ENCODE measurements around the gene RPLP2. TPM values are rescaled to one million over a fixed set of nuclear protein-coding genes. Genes with fewer than 3 reads are reported as not detected.

Gene RPLP2
- polyA plus RNA-seq, 1 of the 3 experiments (the other 2 are of a cell fraction): 799 TPM

- ChIA-PET POLR2A (no interaction called here), CTCF (no interaction called here)
- Histone ChIP-seq H3K9me3 (no peaks in the 10 kb centered on the region), H3K27me3 (ENCODE audit: insufficient read depth) (no peaks in the 10 kb centered on the region), H3K36me3 (replicated peaks in 1 of 2; ENCODE audit: control insufficient read depth in 1 of 2, insufficient read depth in 2 of 2, low read length in 1 of 2) (peaks cover 0 to 21% of the 10 kb centered on the region in 2 experiments), H3K9ac (no peak overlapping the region), H3K79me2 (ENCODE audit: insufficient read depth) (peaks cover 22% of the 10 kb centered on the region), H4K20me1 (ENCODE audit: insufficient read depth) (peaks cover 35% of the 10 kb centered on the region), H3K4me1 (ENCODE audit: control insufficient read depth in 1 of 2, insufficient read depth in 2 of 2, low read depth in 1 of 2, low read length in 1 of 2) (peaks cover 14 to 26% of the 10 kb centered on the region in 2 experiments; a peak in 3 of 4 replicates), H3K4me3 (ENCODE audit: low read depth in 2 of 2, low read length in 1 of 2) (no peak overlapping the region), H2AFZ (ENCODE audit: low read depth) (no peak overlapping the region), H3K4me2 (no peak overlapping the region), H3F3A (replicated peaks; ENCODE audit: insufficient read depth) (peaks cover 7% of the 10 kb centered on the region), H3K27ac (ENCODE audit: low read depth in 2 of 2, low read length in 1 of 2) (no peak overlapping the region), H3K9me2 (no peaks in the 10 kb centered on the region)
- TF ChIP-seq ELF1 (IDR thresholded peaks at IDR 0.05) (peak; percentile 17; the same call in 1 of the 2 replicates), CHD2 (IDR thresholded peaks at IDR 0.05; ENCODE audit: low read length, partially characterized antibody) (no peak), MXI1 (IDR thresholded peaks at IDR 0.05; ENCODE audit: low read depth, low read length) (no peak)
- 89% methylated on average over 8 of the region's 11 CpGs for WGBS (ENCODE audit: low lambda C conversion rate)
- no peak for DNase-seq
These were observed 15.2 kb downstream of the RPLP2 start for GRCh38 chr11:824942-825341.

GRCh38 chr11:825366-826226 is 15.8 kb downstream of the RPLP2 start:
- Histone ChIP-seq H3K4me2 (no peak overlapping the region), H3K27ac (ENCODE audit: low read depth in 2 of 2, low read length in 1 of 2) (no peak overlapping the region), H3K79me2 (ENCODE audit: insufficient read depth) (peaks cover 21% of the 10 kb centered on the region), H3K9ac (no peak overlapping the region), H3F3A (replicated peaks; ENCODE audit: insufficient read depth) (peaks cover 7% of the 10 kb centered on the region), H3K27me3 (ENCODE audit: insufficient read depth) (no peaks in the 10 kb centered on the region), H3K36me3 (replicated peaks in 1 of 2; ENCODE audit: control insufficient read depth in 1 of 2, insufficient read depth in 2 of 2, low read length in 1 of 2) (peaks cover 0 to 21% of the 10 kb centered on the region in 2 experiments), H3K9me2 (no peaks in the 10 kb centered on the region), H4K20me1 (ENCODE audit: insufficient read depth) (peaks cover 29% of the 10 kb centered on the region), H2AFZ (ENCODE audit: low read depth) (no peak overlapping the region), H3K4me1 (ENCODE audit: control insufficient read depth in 1 of 2, insufficient read depth in 2 of 2, low read depth in 1 of 2, low read length in 1 of 2) (peaks cover 14 to 23% of the 10 kb centered on the region in 2 experiments; a peak in 3 of 4 replicates), H3K9me3 (no peaks in the 10 kb centered on the region), H3K4me3 (ENCODE audit: low read depth in 2 of 2, low read length in 1 of 2) (no peak overlapping the region)
- ChIA-PET POLR2A (no interaction called here), CTCF (no interaction called here)
- TF ChIP-seq GABPA (IDR thresholded peaks at IDR 0.05; ENCODE audit: low read depth) (no peak), POLR2AphosphoS5 (IDR thresholded peaks at IDR 0.05; ENCODE audit: low read depth, low read length) (0 out of 2 replicates have a peak, but pooled peaks have one; percentile 5)
- no peak for DNase-seq
- WGBS (ENCODE audit: low lambda C conversion rate): 74% methylated on average over 9 of the region's 12 CpGs

GRCh38 chr11:826227-826621 is 16.5 kb downstream of the RPLP2 start:
- H3K9me2 ChIP-seq: no peaks in the 10 kb centered on the region
- TF ChIP-seq USF2 (IDR thresholded peaks at IDR 0.05; ENCODE audit: borderline replicate concordance, low read depth, low read length) (no peak), FOXM1 (IDR thresholded peaks at IDR 0.05; ENCODE audit: low read depth) (no peak), CHD2 (IDR thresholded peaks at IDR 0.05; ENCODE audit: low read length, partially characterized antibody) (no peak), MXI1 (IDR thresholded peaks at IDR 0.05; ENCODE audit: low read depth, low read length) (no peak), FOSL2 (IDR thresholded peaks at IDR 0.05; ENCODE audit: borderline replicate concordance, low read depth) (no peak), RCOR1 (IDR thresholded peaks at IDR 0.05; ENCODE audit: low read length) (no peak), EZH2phosphoT487 (IDR thresholded peaks at IDR 0.05; ENCODE audit: borderline replicate concordance, low read depth) (no peak), NFIC (IDR thresholded peaks at IDR 0.05; ENCODE audit: borderline replicate concordance) (no peak), SIN3A (IDR thresholded peaks at IDR 0.05; ENCODE audit: borderline replicate concordance, low read depth, low read length) (no peak), PBX3 (IDR thresholded peaks at IDR 0.05) (no peak), RFX5 (IDR thresholded peaks at IDR 0.05; ENCODE audit: low read length) (no peak), MEF2A (IDR thresholded peaks at IDR 0.05; ENCODE audit: borderline replicate concordance, low read depth) (no peak), TEAD4 (IDR thresholded peaks at IDR 0.05; ENCODE audit: borderline replicate concordance, insufficient read depth) (no peak), GATA2 (CRISPR knock-in tag; IDR thresholded peaks at IDR 0.05) (no peak), MAX (IDR thresholded peaks at IDR 0.05; ENCODE audit: low read depth) (no peak), TAF1 (IDR thresholded peaks at IDR 0.05; ENCODE audit: borderline replicate concordance, low read depth, low read length) (no peak)
- no peak for DNase-seq
- no peak overlapping the region for H3K4me3 ChIP-seq (ENCODE audit: low read depth in 2 of 2, low read length in 1 of 2)
- no peak overlapping the region for H3K9ac ChIP-seq
- ChIA-PET POLR2A (no interaction called here), CTCF (interaction anchor here (1.0 kb wide), 1 partner anchor 13 kb away, joined by 3 read pairs; no protein-coding TSS in a partner anchor)
- peaks cover 22% of the 10 kb centered on the region for H4K20me1 ChIP-seq (ENCODE audit: insufficient read depth)
- H3K79me2 ChIP-seq (ENCODE audit: insufficient read depth): peaks cover 18% of the 10 kb centered on the region
- no peaks in the 10 kb centered on the region for H3K27me3 ChIP-seq (ENCODE audit: insufficient read depth)
- H3F3A ChIP-seq (replicated peaks; ENCODE audit: insufficient read depth): peaks cover 4% of the 10 kb centered on the region
- peaks cover 0 to 21% of the 10 kb centered on the region in 2 experiments for H3K36me3 ChIP-seq (replicated peaks in 1 of 2; ENCODE audit: control insufficient read depth in 1 of 2, insufficient read depth in 2 of 2, low read length in 1 of 2)
- 92% methylated on average over 6 of the region's 9 CpGs for WGBS (ENCODE audit: low lambda C conversion rate)
- H2AFZ ChIP-seq (ENCODE audit: low read depth): no peak overlapping the region
- no peak overlapping the region for H3K4me2 ChIP-seq
- peaks cover 12 to 19% of the 10 kb centered on the region in 2 experiments; a peak in 3 of 4 replicates for H3K4me1 ChIP-seq (ENCODE audit: control insufficient read depth in 1 of 2, insufficient read depth in 2 of 2, low read depth in 1 of 2, low read length in 1 of 2)
- H3K9me3 ChIP-seq: no peaks in the 10 kb centered on the region
- H3K27ac ChIP-seq (ENCODE audit: low read depth in 2 of 2, low read length in 1 of 2): no peak overlapping the region
